ENCODE data around the gene TRMT61A.
A peak's percentile ranks its signal among the peaks of the same experiment; 100 is the strongest.
"Not testable (repeated sequence)": the region's sequence is repeated elsewhere in the genome, so short reads cannot be mapped to it uniquely, and the experiment has no call there.

Gene TRMT61A

GRCh38 chr14:103521951-103522563 is 6.9 kb upstream of the TRMT61A start:
- no peak for DNase-seq (ENCODE audit: insufficient read length, low spot score)
- FAIRE-seq = no peak

DNA sequence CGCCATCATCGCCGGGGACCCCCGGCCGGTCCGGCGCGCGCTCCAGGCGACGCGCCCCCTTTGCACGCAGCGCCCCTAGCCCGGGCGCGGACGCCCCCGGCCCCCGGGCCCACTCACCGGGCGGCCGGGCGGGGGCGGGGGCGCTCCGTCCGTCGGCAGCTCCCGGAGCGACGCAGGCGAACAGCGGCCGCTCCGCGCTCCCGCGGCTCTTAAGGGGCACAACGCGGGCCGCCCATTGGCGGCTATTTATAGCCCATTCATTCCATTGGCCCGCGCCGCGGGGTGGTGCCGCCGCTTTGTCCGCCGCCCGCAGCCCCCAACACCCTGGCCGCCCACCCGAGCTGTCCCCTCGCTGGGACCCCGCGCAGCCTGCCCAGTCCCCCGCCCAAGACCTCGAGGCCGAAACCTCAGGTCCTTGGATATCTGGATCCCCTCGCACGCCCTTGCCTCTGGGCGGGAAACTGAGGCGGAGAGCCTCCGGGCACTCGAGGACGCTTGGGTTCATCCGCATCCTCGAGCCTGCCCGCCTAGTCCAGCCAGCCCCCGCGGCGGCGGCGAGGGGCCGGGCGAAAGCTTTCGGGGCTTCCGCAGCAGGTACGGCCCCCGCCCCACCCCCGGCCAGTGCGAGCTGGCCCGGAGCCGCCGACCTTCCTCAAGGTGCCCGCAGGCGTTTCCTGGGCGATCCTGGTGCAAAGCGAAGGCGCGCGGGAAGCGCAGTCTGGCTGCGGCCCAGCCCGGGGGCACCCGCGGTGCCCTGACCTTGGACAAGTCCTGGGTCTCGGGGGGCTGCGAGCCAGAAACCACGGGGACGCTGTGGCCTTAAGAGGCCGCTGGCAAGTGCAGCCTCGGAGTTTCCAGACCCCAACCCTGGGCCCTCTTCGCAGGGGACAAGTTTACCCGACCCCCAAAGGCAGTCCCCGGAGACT is 6.1 kb upstream of the TRMT61A start, which contains the start of gene CKB:
Gene CKB, minus strand, starts transcription at position 182 of the 926 bp plus-strand sequence. CDS start 337 bp downstream, outside the sequence.
- FAIRE-seq = no peak
- DNase-seq (ENCODE audit: insufficient read length, low spot score) = no peak

- FAIRE-seq (no peak), DNase-seq (ENCODE audit: insufficient read length, low spot score) (no peak)
These were observed 5.4 kb upstream of the TRMT61A start for GRCh38 chr14:103523575-103523954.

- FAIRE-seq = no peak
These were observed 4.7 kb upstream of the TRMT61A start for GRCh38 chr14:103524002-103524935.

GRCh38 chr14:103525430-103526246 is 3.4 kb upstream of the TRMT61A start:
- not testable (repeated sequence) for FAIRE-seq; DNase-seq (ENCODE audit: insufficient read length, low spot score)

More at GRCh38 chr14:103524002-103524935, 4.7 kb upstream of the TRMT61A start:
- DNase-seq (ENCODE audit: insufficient read length, low spot score) = no peak

DNA sequence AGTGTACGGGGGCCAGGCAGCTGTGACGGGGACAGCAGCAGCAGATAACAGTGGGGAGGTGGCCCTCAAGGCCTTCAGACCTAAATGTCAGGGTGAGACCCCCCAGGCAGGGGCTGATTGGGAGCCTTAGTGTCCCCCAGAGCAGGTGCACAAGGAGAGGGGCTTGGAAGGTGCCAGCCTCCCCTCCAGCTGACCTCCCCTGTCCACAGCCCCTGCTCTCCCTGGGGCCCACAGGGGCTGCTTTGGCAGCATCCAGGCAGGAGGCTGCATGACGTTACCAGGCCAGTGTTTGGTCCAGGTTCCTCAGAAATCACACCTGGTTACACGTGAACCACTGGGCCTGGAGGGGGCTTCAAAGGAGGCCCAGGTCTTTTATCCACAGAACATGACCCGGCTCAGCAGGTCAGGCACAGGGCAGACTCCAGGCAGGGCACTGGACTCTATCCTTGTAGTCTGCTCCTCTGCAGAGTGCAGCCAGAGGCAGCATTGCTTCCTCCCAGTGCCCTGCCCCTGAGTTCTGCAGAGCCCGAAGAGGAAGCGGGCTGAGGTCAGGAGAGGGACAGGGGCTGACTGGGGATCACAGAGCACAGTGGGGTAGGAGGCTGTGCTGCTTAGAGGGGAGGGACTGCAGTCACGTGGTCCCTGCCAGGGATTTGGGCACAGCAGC is 2.6 kb upstream of the TRMT61A start:
- no peak for FAIRE-seq
- no peak for DNase-seq (ENCODE audit: insufficient read length, low spot score)

- no peak for FAIRE-seq
- no peak for DNase-seq (ENCODE audit: insufficient read length, low spot score)
These were observed 2.1 kb upstream of the TRMT61A start for GRCh38 chr14:103526914-103527248.

- peak; percentile 84 for FAIRE-seq
- DNase-seq (ENCODE audit: insufficient read length, low spot score) = peak; percentile 67
These were observed 1.4 kb upstream of the TRMT61A start for GRCh38 chr14:103527408-103528145.

DNA sequence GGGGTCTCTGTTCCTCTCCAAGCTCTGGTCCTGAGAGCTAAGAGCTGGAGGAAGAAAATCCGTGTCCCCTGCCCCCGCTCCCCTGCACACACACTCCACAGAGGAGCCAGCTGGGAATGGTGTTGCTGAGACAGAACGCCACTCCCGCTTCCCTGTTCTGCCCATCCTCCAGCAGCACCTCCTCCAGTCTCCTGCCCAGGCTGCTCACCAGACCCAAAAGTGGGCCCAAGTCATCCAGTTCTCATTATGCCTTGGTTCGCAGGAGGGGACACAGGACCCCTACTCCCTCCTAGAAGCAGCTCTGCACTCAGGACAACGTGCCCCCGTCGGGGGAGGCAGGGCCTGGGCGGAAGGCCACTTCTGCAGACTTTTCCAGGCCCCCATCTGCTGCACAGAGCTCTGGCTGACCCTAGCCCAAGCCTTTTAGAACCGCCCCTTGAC is 830 bp upstream of the TRMT61A start:
- FAIRE-seq (no peak), DNase-seq (ENCODE audit: insufficient read length, low spot score) (no peak)

- FAIRE-seq (no peak), DNase-seq (ENCODE audit: insufficient read length, low spot score) (no peak)
These were observed 678 bp downstream of the TRMT61A start for GRCh38 chr14:103529383-103530365.

- DNase-seq (ENCODE audit: insufficient read length, low spot score) = no peak
- FAIRE-seq = no peak
These were observed 1.4 kb downstream of the TRMT61A start for GRCh38 chr14:103530390-103530789.

- FAIRE-seq = no peak
These were observed 1.8 kb downstream of the TRMT61A start for GRCh38 chr14:103530831-103531230.

DNA sequence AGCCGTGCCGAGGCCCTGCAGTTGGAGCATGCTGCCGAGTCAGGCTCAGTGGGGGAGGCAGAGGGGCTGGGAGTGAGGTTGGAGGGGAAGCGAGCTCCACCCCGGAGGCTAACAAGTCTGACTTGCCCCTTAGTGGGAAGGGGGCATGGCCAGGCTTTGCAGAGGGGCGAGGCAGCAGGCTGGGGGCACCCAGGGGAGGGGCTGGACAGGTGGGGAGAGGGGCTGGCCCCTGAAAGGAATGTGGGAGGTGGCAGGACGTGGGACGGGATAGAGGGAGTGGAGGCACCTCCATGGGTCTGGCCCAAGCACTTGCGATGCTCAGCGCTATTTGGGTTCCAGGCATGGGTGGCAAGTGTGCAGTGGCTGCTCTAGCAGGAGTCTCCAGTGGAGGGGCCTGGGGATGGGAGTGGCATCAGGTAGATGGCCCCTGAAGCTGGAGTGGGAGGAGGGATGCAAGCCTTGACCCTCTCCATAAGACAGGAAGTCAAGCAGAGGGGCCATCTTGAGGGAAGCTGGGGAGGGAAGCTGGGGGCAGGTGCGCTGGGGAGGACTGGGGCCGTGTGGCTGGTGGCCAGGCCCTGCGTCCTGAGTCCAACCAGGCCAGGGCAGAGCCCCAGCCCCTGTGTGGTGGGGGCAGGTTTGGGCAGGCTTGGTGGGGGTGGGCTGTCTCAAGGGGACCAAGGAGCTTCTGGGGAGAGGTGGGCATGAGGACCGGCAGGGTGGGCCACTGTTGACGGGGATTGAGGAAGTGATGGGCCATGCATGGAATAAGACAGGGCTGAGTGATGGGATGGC is 2.6 kb downstream of the TRMT61A start:
- FAIRE-seq (no peak), DNase-seq (ENCODE audit: insufficient read length, low spot score) (no peak)

More at GRCh38 chr14:103530831-103531230, 1.8 kb downstream of the TRMT61A start:
- DNase-seq (ENCODE audit: insufficient read length, low spot score) = no peak

GRCh38 chr14:103532216-103533136 is 3.5 kb downstream of the TRMT61A start:
- FAIRE-seq (no peak), DNase-seq (ENCODE audit: insufficient read length, low spot score) (no peak)

DNA sequence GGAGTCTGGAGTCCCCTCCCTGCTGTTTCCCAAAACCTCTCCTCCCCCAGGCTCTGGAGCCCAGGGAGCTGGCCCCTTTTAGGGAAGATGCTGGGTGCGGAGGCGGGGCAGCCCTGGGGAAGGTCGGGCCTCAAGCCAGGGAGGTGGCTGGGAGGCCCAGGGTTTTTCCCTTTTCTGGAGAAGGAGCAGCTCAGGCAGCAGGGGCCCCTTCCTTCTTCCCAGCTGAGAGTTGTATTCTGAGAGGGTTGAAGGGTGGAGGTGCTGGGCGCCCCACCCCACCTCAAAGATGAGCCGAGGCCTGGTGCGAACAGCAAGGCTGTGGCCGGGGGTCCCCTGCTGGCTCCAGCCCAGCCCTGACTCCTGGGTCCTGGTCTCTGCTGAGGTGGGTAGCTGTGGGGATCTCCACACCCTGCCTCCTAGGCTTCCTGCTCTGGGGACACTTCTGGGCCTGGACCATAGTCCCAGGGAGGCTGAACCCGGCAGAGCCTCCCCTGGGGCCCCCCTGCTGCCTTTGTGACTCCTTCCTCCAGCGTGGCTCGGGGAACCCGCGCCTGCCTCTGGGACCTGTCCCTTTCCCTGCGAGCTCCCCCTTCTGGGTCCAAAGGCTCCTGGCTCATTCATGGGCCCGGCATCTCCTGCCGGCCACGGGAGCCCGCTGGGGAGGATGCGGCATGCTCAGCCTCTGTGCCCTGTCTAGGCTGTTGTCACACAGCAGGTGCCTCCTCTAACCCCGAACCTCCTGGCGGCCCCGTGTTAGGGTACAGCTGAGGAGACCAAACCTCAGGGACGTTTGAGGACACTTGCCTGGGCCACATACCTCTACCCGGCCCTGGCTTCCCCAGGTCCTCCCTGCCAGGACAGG is 4.4 kb downstream of the TRMT61A start:
- no peak for DNase-seq (ENCODE audit: insufficient read length, low spot score)
- FAIRE-seq = no peak

Data from GM19239 (cell line).